GM12891 (cell line): ENCODE results near the gene USP20.

Experiments used
- DNase-seq: peaks from one replicate; pipeline ENCODE4 v3.0.0; 2011; ENCODE audit warnings: low spot score; ENCODE audit not compliant: insufficient read length
- FAIRE-seq: peaks from 2 replicates; lab custom pipeline; 2011; peaks lifted over from hg19 to GRCh38; lab: Jason Lieb, UNC
- PAX5 ChIP-seq: IDR thresholded peaks from 2 replicates; pipeline ENCODE4 v1.6.1; 2011; ENCODE audit warnings: low read length, moderate library complexity, mild to moderate bottlenecking; ENCODE audit not compliant: insufficient read depth, severe bottlenecking
- POLR2A ChIP-seq: IDR thresholded peaks from 2 replicates; pipeline ENCODE4 v1.6.1; 2011; ENCODE audit warnings: low read depth, low read length, control low read depth
- POLR2AphosphoS5 ChIP-seq: IDR thresholded peaks from 2 replicates; pipeline ENCODE4 v1.6.1; 2011; ENCODE audit warnings: low read depth, low read length, control low read depth
- POU2F2 ChIP-seq: IDR thresholded peaks from 2 replicates; pipeline ENCODE4 v1.6.1; 2011; ENCODE audit warnings: low read depth, mild to moderate bottlenecking, control low read depth, low read length, moderate library complexity
- SPI1 ChIP-seq: IDR thresholded peaks from 2 replicates; pipeline ENCODE4 v1.6.1; 2011; ENCODE audit warnings: low read depth, low read length, control low read depth
- TAF1 ChIP-seq: IDR thresholded peaks from 2 replicates; pipeline ENCODE4 v1.6.1; 2011; ENCODE audit warnings: low read depth, low read length, control low read depth

The USP20 gene

DNA sequence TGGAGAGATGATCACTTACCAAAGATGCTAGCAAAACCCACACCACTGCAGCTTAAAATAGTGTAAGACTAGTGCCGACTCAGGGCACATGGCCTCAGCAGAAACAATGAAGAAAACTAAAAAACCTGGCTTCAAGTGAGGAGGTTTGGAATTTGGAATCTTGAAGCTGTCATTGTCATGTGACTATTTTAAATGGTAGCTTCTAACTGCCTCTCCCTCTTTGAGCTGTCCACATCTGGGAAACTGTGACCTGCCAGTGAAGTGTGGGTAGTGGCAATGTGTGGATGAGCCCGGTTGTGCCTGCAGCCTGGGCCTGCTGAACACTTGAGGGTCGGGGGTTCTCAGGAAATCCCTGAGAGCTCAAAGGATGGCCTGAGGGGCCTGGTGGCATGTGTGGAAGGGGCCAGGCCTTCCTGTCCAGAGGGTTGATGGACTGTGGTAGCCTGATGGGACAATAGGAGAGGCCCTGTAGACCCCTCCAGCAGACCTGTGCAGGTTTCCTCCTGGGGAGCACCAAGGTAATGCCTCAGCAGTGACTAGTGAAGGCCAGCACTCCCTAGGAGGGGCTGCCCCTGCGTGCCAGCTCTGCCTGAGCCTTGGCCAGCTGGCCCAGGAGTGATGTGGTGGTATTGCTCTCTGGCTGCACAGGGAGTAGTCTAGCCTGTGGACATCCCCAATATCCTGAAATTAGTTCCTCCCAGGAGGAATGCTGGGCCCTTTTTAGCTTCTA is 13.6 kb downstream of the USP20 start:
- TF ChIP-seq POLR2AphosphoS5 (no peak), PAX5 (no peak), SPI1 (no peak), TAF1 (no peak), POLR2A (no peak), POU2F2 (no peak)
- no peak for DNase-seq
- no peak for FAIRE-seq

DNA sequence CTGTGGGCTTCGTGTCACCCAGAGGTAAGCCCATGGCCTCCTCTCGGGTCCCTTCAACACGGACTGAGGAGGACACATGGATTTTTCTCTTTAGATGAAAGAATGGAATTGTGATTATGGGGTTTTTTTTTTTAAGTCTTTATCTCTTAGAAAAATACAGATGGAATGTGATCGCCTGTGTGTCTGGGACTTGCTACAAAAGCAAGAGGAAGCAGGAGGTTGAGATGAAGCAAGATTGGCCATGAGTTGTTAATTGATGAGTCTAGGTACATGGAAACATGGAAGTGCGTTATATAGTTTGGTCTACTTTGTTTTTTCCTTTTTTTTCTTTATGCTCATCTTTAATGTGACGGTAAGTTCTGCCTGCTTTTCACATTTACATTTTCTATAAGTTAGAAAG is 14.6 kb downstream of the USP20 start:
- TF ChIP-seq TAF1 (no peak), POLR2AphosphoS5 (no peak), POLR2A (no peak), POU2F2 (no peak), SPI1 (no peak), PAX5 (no peak)
- DNase-seq (no peak), FAIRE-seq (no peak)

DNA sequence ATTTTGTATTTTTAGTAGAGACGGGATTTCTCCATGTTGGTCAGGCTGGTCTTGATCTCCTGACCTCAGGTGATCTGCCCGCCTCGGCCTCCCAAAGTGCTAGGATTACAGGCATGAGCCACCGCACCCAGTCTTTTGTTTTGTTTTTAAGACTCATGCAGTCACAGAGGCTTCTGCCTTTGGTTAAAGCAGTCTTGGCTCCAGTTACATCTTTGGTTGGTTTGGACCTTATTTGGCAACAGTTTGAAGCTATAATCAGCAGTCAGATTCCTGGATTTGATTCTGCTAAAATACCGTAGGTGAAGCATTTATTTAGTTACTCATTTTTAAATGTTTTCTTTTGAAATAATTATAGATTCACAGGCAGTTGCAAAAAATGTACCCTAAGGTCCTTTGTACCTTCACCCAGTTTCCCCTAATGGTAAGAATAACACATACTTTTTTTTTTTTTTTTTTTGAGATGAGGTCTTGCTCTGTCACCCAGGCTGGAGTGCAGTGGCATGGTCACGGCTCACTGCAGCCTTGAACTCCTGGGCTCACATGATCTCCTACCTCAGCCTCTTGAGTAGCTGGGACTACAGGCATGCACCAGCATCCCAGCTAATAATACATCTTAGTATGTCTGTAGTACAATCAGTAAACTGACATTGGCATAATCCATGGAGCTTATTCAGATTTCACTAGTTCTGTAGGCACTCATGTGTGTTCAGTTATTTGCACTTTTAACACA is 15.7 kb downstream of the USP20 start:
- DNase-seq (no peak), FAIRE-seq (no peak)
- TF ChIP-seq POU2F2 = no peak
- no peak for TF ChIP-seq POLR2A
- no peak for TF ChIP-seq TAF1
- no peak for TF ChIP-seq POLR2AphosphoS5
- no peak for TF ChIP-seq SPI1
- no peak for TF ChIP-seq PAX5

DNA sequence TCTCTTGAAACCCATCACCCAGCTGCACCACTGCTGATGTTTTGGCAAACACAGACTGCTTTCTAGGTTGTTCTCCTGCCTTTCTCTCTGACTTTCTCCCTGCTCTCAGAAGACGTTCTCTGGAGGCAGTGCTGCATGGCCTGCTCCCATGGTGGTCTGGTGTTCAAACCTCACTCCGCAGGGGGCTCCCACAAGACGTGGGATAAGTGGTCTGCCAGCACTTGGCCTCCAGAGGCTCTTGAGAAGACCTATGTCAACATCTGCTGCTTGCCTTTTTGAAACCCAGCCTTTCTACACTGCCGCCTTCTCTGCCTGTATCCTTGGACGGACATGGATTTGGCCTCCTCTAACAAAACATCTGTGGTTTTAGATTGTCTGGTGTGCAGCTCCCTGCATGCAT is 16.6 kb downstream of the USP20 start:
- DNase-seq (no peak), FAIRE-seq (no peak)
- TF ChIP-seq SPI1 (no peak), PAX5 (no peak), POLR2A (no peak), TAF1 (no peak), POU2F2 (no peak), POLR2AphosphoS5 (no peak)

DNA sequence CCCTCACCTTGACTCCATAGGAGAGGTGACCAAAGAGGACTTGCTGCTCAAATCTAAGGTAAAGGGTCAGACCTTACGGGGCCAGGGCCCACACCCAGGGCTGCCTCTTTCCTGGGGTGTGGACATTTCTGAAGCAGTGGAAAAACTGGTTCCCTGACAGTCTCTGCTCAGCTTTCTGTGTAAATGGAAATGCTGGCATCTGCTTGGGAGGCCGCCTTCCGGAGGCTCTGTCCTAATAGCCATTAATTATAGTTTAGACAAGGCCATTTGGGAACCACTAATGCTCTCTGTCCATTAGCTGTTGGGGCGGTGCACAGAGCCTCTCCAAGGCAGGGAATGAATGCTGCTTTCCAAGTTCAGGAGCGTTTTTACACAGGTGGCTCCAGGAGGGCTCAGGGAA is 17.3 kb downstream of the USP20 start:
- no peak for DNase-seq
- FAIRE-seq = no peak
- no peak for TF ChIP-seq POLR2A
- TF ChIP-seq POLR2AphosphoS5 = no peak

DNA sequence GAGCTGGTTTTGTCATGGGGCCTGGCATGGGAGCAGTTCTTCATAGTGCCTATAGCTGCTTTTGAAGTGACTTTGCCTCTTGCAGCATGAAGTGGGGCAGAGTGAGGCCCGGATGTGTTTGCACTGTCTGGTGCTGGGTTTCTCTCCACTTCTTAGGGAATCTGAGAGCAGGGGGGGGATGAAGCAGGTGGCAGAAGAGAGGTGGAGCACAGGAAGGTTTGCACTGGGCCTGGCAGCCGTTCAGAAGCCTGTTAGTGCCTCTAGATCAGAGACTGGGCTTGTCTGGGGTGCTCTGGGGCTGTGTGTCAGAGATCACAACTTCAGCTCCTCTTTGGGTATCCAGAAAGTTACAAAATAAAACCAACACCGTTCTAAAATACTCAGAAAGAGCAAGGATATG is 18.4 kb downstream of the USP20 start:
- FAIRE-seq = no peak

DNA sequence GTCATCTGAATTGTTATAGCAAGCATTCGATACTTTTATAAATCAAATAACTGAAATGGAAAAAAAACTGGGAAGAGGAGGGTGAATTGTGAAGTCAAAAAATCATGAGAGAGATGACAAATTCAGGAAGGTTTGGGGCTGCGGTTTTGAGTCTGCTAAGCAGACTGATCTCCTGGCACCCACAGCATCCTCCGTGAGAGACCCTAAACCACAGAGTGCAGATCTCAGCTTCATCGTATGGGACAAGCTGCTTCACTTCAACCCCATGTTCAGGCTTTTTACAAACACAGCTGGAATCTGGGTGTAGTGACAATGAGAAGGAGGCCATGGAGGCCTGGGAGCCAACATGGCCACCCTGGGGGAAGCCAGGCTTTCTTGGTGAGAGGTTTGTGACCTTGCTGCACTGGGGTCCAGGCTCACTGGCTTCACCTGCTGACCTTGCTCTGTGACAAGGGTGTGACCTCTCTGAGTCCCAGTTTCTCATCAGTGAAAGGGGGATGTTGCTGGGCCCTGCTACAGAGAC is 19.4 kb downstream of the USP20 start:
- DNase-seq (no peak), FAIRE-seq (no peak)
- TF ChIP-seq PAX5 (no peak), POLR2A (no peak)

More for the DNA sequence above, 18.4 kb downstream of the USP20 start:
- no peak for DNase-seq
- TF ChIP-seq SPI1 (no peak), TAF1 (no peak), PAX5 (no peak), POLR2A (no peak), POLR2AphosphoS5 (no peak)

DNA sequence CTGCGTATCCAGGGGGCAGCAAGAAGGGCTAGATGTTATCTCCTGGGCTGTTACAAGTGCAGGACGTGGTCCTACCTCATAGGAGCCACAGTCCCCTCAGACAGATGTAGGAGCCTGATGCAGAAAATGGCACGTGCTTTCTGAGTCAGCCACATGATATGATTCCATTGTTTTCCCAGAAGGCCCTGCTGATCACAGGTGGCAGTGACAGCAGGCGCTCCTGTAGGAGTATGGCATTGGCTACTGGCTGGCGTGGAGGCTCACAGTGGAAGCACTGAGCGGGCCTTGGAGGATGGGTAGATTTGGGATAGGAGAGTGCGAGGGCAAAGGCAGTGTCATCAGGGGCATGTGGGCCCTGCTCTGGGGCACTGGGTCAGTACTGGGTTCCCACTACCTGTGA is 21.9 kb downstream of the USP20 start:
- FAIRE-seq (no peak), DNase-seq (no peak)
- TF ChIP-seq POU2F2 (no peak), PAX5 (no peak), POLR2A (no peak), POLR2AphosphoS5 (no peak), SPI1 (no peak), TAF1 (no peak)

DNA sequence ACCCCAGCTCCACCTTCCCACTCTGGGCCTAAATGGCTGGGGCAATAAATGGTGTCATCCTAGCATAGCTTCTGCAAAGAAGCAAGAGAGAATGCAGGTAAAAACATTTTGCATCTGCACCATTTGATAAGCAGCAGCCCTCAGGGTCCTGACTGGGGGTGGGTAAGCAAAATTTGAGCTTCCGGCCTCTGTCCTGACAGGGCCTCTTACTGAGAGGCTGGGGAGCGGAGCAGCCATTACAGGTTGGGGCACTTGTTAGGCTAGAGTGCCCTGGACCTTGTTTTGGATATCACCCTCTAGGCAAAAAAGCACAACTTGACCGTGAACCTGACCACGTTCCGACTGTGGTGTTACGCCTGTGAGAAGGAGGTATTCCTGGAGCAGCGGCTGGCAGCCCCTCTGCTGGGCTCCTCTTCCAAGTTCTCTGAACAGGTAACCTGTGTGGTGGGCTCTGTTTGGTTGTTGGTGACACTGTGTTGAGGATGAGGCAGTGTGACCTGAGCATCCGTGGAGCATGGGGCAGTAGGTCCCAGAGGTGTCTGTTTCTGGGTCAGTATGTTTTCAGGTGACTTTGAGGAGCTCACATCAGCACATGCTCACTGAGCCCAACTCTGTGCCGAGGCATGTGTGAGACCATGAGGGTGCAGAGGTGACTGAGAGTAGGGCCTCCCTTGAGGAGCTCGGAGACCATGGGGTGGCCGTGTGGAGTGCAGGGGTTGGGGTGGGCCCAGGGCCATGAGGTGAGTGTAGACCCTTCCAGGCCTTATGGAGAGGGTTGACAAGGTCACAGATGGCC is 23.1 kb downstream of the USP20 start:
- TF ChIP-seq POU2F2 = no peak
- TF ChIP-seq PAX5 = no peak
- no peak for TF ChIP-seq SPI1
- TF ChIP-seq POLR2A = no peak
- TF ChIP-seq POLR2AphosphoS5 = no peak
- TF ChIP-seq TAF1 = no peak
- DNase-seq = no peak
- no peak for FAIRE-seq
